HepG2 (cell line): ENCODE data around the gene ANKRA2. TPM values are rescaled to one million over a fixed set of nuclear protein-coding genes. Genes with fewer than 3 reads are reported as not detected.
A peak's percentile ranks its signal among the peaks of the same experiment; 100 is the strongest.

Source experiments
- ATAC-seq: fragments of 200-7000 bp; cut with Tn5 transposase; 3 replicates; pipeline ENCODE4 v1.9.1; 2020; ENCODE audit warnings: mild to moderate bottlenecking, moderate library complexity
- Bru-seq: library from RNA; stranded (reverse); fragments of 400-500 nt; gene quantifications from one replicate; lab custom pipeline; 2021; lab: Mats Ljungman, UMichigan
- BruChase-seq, 2 experiments: library from RNA; stranded (reverse); fragments of 400-500 nt; gene quantifications; one replicate each; lab custom pipeline; 2021; lab: Mats Ljungman, UMichigan
- BruUV-seq: library from RNA; stranded (reverse); fragments of 400-500 nt; replicated peaks from 2 replicates; lab custom pipeline; 2021; lab: Mats Ljungman, UMichigan
- CTCF ChIA-PET: fragments of 300-600 bp; formaldehyde crosslinking; extraction: SDS; loops from one replicate; lab custom pipeline; 2021; ENCODE audit warnings: low total read pairs, inconsistent platforms, low intra/inter-chr PET ratio; lab: Yijun Ruan, JAX
- POLR2A ChIA-PET: fragments of 350-600 bp; sonication (Branson Sonifier 250); formaldehyde crosslinking; loops from one replicate; lab custom pipeline; 2020; ENCODE audit warnings: antibody characterized with exemption, inconsistent platforms; lab: Yijun Ruan, JAX
- DNase-seq: peaks from one replicate; pipeline ENCODE4 v3.0.0-alpha.2; 2015; ENCODE audit warnings: low spot score
- FAIRE-seq: peaks from 3 replicates; lab custom pipeline; 2011; peaks lifted over from hg19 to GRCh38; lab: Jason Lieb, UNC
- H2AFZ ChIP-seq: one replicate; pipeline ENCODE4 v1.6.1; 2011; ENCODE audit warnings: low read length, inconsistent platforms
- H3K27ac ChIP-seq: fragments of 300-600 bp; 3 replicates; pipeline ENCODE4 v1.8.0; 2011; ENCODE audit warnings: mixed run types, mild to moderate bottlenecking, mixed read lengths, low read length, inconsistent platforms; ENCODE audit not compliant: insufficient read depth; ENCODE audit errors: extremely low read length
- H3K27me3 ChIP-seq, 2 experiments: fragments of 200-600 bp in 1 of 2; 2 replicates in 1 of 2; 3 replicates in 1 of 2; pipeline versions ENCODE4 v1.6.0 to v1.8.0; 2011; ENCODE audit warnings: low read length in 2 of 2, mild to moderate bottlenecking in 2 of 2, moderate library complexity in 2 of 2, inconsistent platforms in 1 of 2; ENCODE audit not compliant: insufficient read depth in 2 of 2, control insufficient read depth in 1 of 2
- H3K36me3 ChIP-seq, 2 experiments: fragments of 200-600 bp in 1 of 2; replicated peaks in 1 of 2; 2 replicates in 1 of 2; 3 replicates in 1 of 2; pipeline versions ENCODE4 v1.5.1 to v1.8.0; 2011; ENCODE audit warnings: low read length in 2 of 2, inconsistent platforms in 1 of 2; ENCODE audit not compliant: insufficient read depth in 2 of 2, control insufficient read depth in 1 of 2
- H3K4me1 ChIP-seq: 2 replicates; pipeline ENCODE4 v1.5.1; 2012; ENCODE audit warnings: low read length, inconsistent platforms; ENCODE audit not compliant: insufficient read depth
- H3K4me2 ChIP-seq: 2 replicates; pipeline ENCODE4 v1.6.0; 2011; ENCODE audit warnings: low read depth, low read length, inconsistent platforms
- H3K4me3 ChIP-seq, 3 experiments: fragments of 200-600 bp in 1 of 3; sonication (generic), shearing (Covaris generic) in 1 of 3; replicated peaks in 1 of 3; 2 replicates each; pipeline ENCODE4 v1.5.1; 2011 to 2016; ENCODE audit warnings: low read length in 3 of 3, inconsistent platforms in 2 of 3, low read depth in 2 of 3, mild to moderate bottlenecking in 2 of 3, control low read depth in 1 of 3, mixed read lengths in 1 of 3; ENCODE audit not compliant: insufficient read depth in 1 of 3
- H3K79me2 ChIP-seq: one replicate; pipeline ENCODE4 v1.6.1; 2011; ENCODE audit warnings: low read length, inconsistent platforms; ENCODE audit not compliant: insufficient read depth
- H3K9ac ChIP-seq: 2 replicates; pipeline ENCODE4 v1.6.0; 2011; ENCODE audit warnings: mild to moderate bottlenecking, low read depth, low read length, inconsistent platforms; ENCODE audit not compliant: insufficient read depth
- H3K9me3 ChIP-seq: 2 replicates; pipeline ENCODE4 v1.5.1; 2012; ENCODE audit warnings: mild to moderate bottlenecking, low read length
- H4K20me1 ChIP-seq: 2 replicates; pipeline ENCODE4 v1.6.0; 2011; ENCODE audit warnings: inconsistent platforms, mild to moderate bottlenecking, low read length, moderate library complexity; ENCODE audit not compliant: insufficient read depth
- FOXO1 ChIP-seq: sonication (generic); formaldehyde crosslinking; IDR thresholded peaks from 2 replicates; pipeline ENCODE4 v1.4.0; 2020; ENCODE audit warnings: missing genetic modification reagents
- HNRNPUL1 ChIP-seq: fragments of 200-400 bp; formaldehyde crosslinking; IDR thresholded peaks from 2 replicates; pipeline ENCODE4 v1.6.1; 2017; ENCODE audit warnings: low read depth, mild to moderate bottlenecking, low read length, moderate library complexity
- NFYC ChIP-seq: IDR thresholded peaks from 2 replicates; pipeline ENCODE4 v1.6.1; 2016; ENCODE audit warnings: missing genetic modification reagents, missing compliant biosample characterization
- NR1H2 ChIP-seq: sonication (generic); formaldehyde crosslinking; IDR thresholded peaks from 2 replicates; pipeline ENCODE4 v1.8.1; 2022; ENCODE audit warnings: low read depth, missing genetic modification reagents, borderline replicate concordance
- SKI ChIP-seq: fragments of 450-650 bp; IDR thresholded peaks from one replicate; pipeline ENCODE4 v1.6.1; 2018; ENCODE audit warnings: mild to moderate bottlenecking; ENCODE audit not compliant: partially characterized antibody
- SMAD1 ChIP-seq: sonication (generic); formaldehyde crosslinking; IDR thresholded peaks from 2 replicates; pipeline ENCODE4 v1.4.0; 2020; ENCODE audit warnings: missing genetic modification reagents, low read depth, mild to moderate bottlenecking, borderline replicate concordance
- SMYD3 ChIP-seq: sonication (generic); formaldehyde crosslinking; IDR thresholded peaks from 2 replicates; pipeline ENCODE4 v1.8.1; 2023; ENCODE audit warnings: mild to moderate bottlenecking, missing genetic modification reagents
- ZBTB1 ChIP-seq: sonication (generic); formaldehyde crosslinking; IDR thresholded peaks from 2 replicates; pipeline ENCODE4 v1.4.0; 2020; ENCODE audit warnings: missing genetic modification reagents, borderline replicate concordance
- ZMYM3 ChIP-seq: sonication (generic); formaldehyde crosslinking; IDR thresholded peaks from 2 replicates; pipeline ENCODE4 v1.5.1; 2020; ENCODE audit warnings: mild to moderate bottlenecking, missing genetic modification reagents
- ZNF12 ChIP-seq: sonication (generic); formaldehyde crosslinking; IDR thresholded peaks from 2 replicates; pipeline ENCODE4 v1.5.0; 2020; ENCODE audit warnings: missing genetic modification reagents
- ZNF138 ChIP-seq: sonication (generic); formaldehyde crosslinking; IDR thresholded peaks from 2 replicates; pipeline ENCODE4 v1.5.0; 2020; ENCODE audit warnings: mild to moderate bottlenecking, low read depth, missing genetic modification reagents
- ZNF17 ChIP-seq: sonication (generic); formaldehyde crosslinking; IDR thresholded peaks from 2 replicates; pipeline ENCODE4 v1.5.0; 2020; ENCODE audit warnings: mild to moderate bottlenecking, missing genetic modification reagents
- ZNF674 ChIP-seq: sonication (generic); formaldehyde crosslinking; IDR thresholded peaks from 2 replicates; pipeline ENCODE4 v1.5.0; 2020; ENCODE audit warnings: low read depth, mild to moderate bottlenecking, missing genetic modification reagents
- ZNF841 ChIP-seq: sonication (generic); formaldehyde crosslinking; IDR thresholded peaks from 2 replicates; pipeline ENCODE4 v1.8.1; 2023; ENCODE audit warnings: missing genetic modification reagents, borderline replicate concordance
- ZNF879 ChIP-seq: sonication (generic); formaldehyde crosslinking; IDR thresholded peaks from 2 replicates; pipeline ENCODE4 v1.8.1; 2023; ENCODE audit warnings: missing genetic modification reagents
- ZSCAN12 ChIP-seq: sonication (generic); formaldehyde crosslinking; IDR thresholded peaks from 2 replicates; pipeline ENCODE4 v1.9.0; 2021; ENCODE audit warnings: mild to moderate bottlenecking, missing genetic modification reagents
- WGBS: methylation state at CpG from one replicate; pipeline ENCODE4 v1.1.6; 2017; ENCODE audit warnings: low lambda C conversion rate; 5-methylcytosine and 5-hydroxymethylcytosine counted together
- in situ Hi-C: cut with HindIII; loops from 2 replicates; pipeline ENCODE4 v1.10.0; 2017; ENCODE audit warnings: low pct_unique_long_range_greater_than_20kb; ENCODE audit not compliant: extremely low pct_ligation_motif_present
- intact Hi-C: fragments of 100-400 bp; cut with micrococcal nuclease; formaldehyde crosslinking; loops from one replicate; pipeline ENCODE4 v1.10.0; 2022; ENCODE audit not compliant: unreplicated experiment
- long read RNA-seq, 2 experiments: library from RNA in 1 of 2; library from polyadenylated mRNA in 1 of 2; stranded (forward) in 1 of 2; unstranded in 1 of 2; transcript quantifications; one replicate each; pipeline ENCODE4 v2.0.0, GENCODE V29; 2019 to 2022
- polyA minus RNA-seq, 3 experiments: library from RNA; depleted of rRNA, polyadenylated mRNA; stranded (reverse); fragments of >200 nt; gene quantifications; 2 replicates each; pipeline ENCODE4 v1.2.3, GENCODE V29; 2011; ENCODE audit warnings: low replicate concordance in 1 of 3
- polyA plus RNA-seq, 8 experiments: library from polyadenylated mRNA; depleted of rRNA in 3 of 8; stranded (reverse) in 7 of 8; unstranded in 1 of 8; fragments of >200 nt; fragmentation: Illumina TruSeq in 4 of 8; extraction: Trizol in 4 of 8; gene quantifications; 2 replicates each; pipeline versions ENCODE4 v1.2.1 to v1.2.3, GENCODE V29; 2011 to 2016; ENCODE audit warnings: low read depth in 4 of 8, missing spikeins in 1 of 8, mixed read lengths in 1 of 8; ENCODE audit not compliant: insufficient read depth in 1 of 8
- total RNA-seq, 5 experiments: library from RNA; depleted of rRNA; stranded (reverse); fragments of >200 nt; fragmentation: Illumina TruSeq; extraction: Trizol; gene quantifications; 2 replicates each; pipeline ENCODE4 v1.2.3, GENCODE V29; 2016; ENCODE audit warnings: low read depth in 1 of 5
- TF ChIP-seq, protein P1 (sequence below): sonication (generic); formaldehyde crosslinking; IDR thresholded peaks from 2 replicates; pipeline ENCODE4 v1.8.0; 2022; ENCODE audit warnings: mild to moderate bottlenecking, missing genetic modification reagents, moderate library complexity

ANKRA2 gene
- 20.4 and 23.6 TPM in 2 replicates for total RNA-seq (2016; rRNA removed; fragmentation: Illumina TruSeq; extraction: Trizol)
- total RNA-seq (2016; cell fraction: cytosol; rRNA removed; fragmentation: Illumina TruSeq; extraction: Trizol; ENCODE audit: low read depth): 3.9 and 5.1 TPM in 2 replicates
- 23.6 TPM in 2 replicates for total RNA-seq (2016; cell fraction: insoluble cytoplasmic fraction; rRNA removed; fragmentation: Illumina TruSeq; extraction: Trizol)
- total RNA-seq (2016; cell fraction: membrane; rRNA removed; fragmentation: Illumina TruSeq; extraction: Trizol): 11.2 and 13.3 TPM in 2 replicates
- total RNA-seq (2016; cell fraction: nucleus; rRNA removed; fragmentation: Illumina TruSeq; extraction: Trizol): 35.7 and 36.1 TPM in 2 replicates
- 29.4 and 33.6 TPM in 2 replicates for polyA plus RNA-seq (2011; rRNA removed)
- 10.6 and 13.7 TPM in 2 replicates for polyA plus RNA-seq (2011; cell fraction: cytosol; rRNA removed)
- polyA plus RNA-seq (2011; cell fraction: nucleus; rRNA removed): 41.0 and 45.4 TPM in 2 replicates
- polyA plus RNA-seq (2012): 25.6 and 31.0 TPM in 2 replicates
- polyA plus RNA-seq (2016; cell fraction: cytosol; fragmentation: Illumina TruSeq; extraction: Trizol; ENCODE audit: low read depth): 1.8 and 2.9 TPM in 2 replicates
- polyA plus RNA-seq (2016; cell fraction: insoluble cytoplasmic fraction; fragmentation: Illumina TruSeq; extraction: Trizol; ENCODE audit: low read depth): 19.0 and 20.5 TPM in 2 replicates
- polyA plus RNA-seq (2016; cell fraction: membrane; fragmentation: Illumina TruSeq; extraction: Trizol; ENCODE audit: low read depth): 5.4 and 6.3 TPM in 2 replicates
- 42.7 and 49.0 TPM in 2 replicates for polyA plus RNA-seq (2016; cell fraction: nucleus; fragmentation: Illumina TruSeq; extraction: Trizol; ENCODE audit: insufficient read depth, low read depth)
- 1.5 and 8.7 TPM in 2 replicates for polyA minus RNA-seq (2011; rRNA and poly(A)+ RNA removed; ENCODE audit: low replicate concordance)
- polyA minus RNA-seq (2011; cell fraction: cytosol; rRNA and poly(A)+ RNA removed): 11.2 and 12.4 TPM in 2 replicates
- polyA minus RNA-seq (2011; cell fraction: nucleus; rRNA and poly(A)+ RNA removed): 61.2 and 67.1 TPM in 2 replicates
- percentile 84 among the genes with signal in this experiment for Bru-seq, nascent RNA
- BruChase-seq, experiment 1, labeled RNA remaining after a 6-hour chase: percentile 84 among the genes with signal in this experiment
- percentile 86 among the genes with signal in this experiment for BruChase-seq, experiment 2, labeled RNA remaining after a 2-hour chase
- long read RNA-seq, experiment 1, transcript ANKRA2-201 (9 exons, 2,063 nt): major isoform, 11 of 14 reads
- long read RNA-seq, experiment 1, partial matches to known transcripts: 0 of 14 reads
- long read RNA-seq, experiment 1, other reads (novel, unspliced or antisense): 2 of 14 reads
- long read RNA-seq, experiment 2, transcript ANKRA2-201 (9 exons, 2,063 nt): major isoform, 10 of 23 reads
- long read RNA-seq, experiment 2, partial matches to known transcripts: 0 of 23 reads
- long read RNA-seq, experiment 2, other reads (novel, unspliced or antisense): 9 of 23 reads

DNA sequence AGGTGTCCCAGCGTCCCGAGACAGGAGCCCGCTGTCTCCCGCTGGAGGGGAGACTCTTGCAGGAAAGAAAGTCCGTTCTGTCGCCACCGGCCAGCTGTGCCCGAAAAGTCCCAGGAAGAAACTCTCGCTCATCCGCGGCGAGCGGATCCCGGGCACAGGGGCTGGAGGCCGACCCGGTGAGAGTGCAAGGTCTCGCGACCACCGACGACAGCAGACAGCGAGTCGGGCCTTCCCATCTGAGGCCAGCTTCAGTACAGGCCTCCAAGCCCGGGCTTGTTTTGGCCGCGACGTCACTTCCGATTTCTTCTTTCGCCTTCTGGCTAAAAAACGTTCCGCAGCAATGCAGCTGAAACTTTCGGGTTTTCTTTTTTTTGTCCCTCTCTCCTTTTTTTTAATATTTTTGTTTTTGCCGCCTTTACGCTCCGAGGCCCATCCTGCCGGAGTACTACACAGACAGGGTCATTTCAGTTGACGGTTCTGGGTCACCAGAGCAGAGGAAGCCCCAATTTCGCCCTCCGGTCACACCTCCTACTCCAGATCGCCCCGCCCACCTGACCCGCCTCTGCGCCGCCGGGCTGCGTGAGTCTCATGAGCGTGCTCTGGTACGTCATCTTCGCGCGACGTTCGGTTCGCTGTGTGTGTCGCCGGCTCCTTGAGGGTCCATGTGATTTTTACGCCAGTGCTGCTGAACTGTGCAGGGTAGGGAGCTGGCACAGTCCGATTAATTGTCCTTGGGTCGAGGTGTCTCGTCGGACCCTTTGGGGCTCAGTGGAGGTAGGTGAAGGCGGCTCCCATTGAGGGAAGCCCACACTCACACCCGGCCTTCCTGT lies at the start of gene ANKRA2, which contains the start of gene UTP15:
TSS of gene ANKRA2 (minus strand) at position 501 of the 830 bp plus-strand sequence. CDS start 2,758 bp downstream, outside the sequence.
TSS of gene UTP15 (plus strand) at position 605 of the 830 bp plus-strand sequence. CDS start 1,602 bp downstream, outside the sequence.
- peak; percentile 93 for FAIRE-seq
- Histone ChIP-seq H3K4me2 (peak within 1 kb of the TSS; percentile 95), H3K9me3 (no peaks in the 10 kb centered on the region), H3K9ac (peak within 1 kb of the TSS; percentile 89), H3K79me2 (peaks cover 54% of the 10 kb centered on the region), H3K4me3 (peak within 1 kb of the TSS; percentile 77 to 89 (median 82)), H2AFZ (peak within 1 kb of the TSS; percentile 9), H3K36me3 (peaks cover 2 to 23% of the 10 kb centered on the region in 2 experiments), H3K27ac (peak within 1 kb of the TSS; percentile 75), H3K4me1 (peaks cover 28% of the 10 kb centered on the region), H3K27me3 (no peaks in the 10 kb centered on the region; a peak in 1 of 5 replicates), H4K20me1 (no peaks in the 10 kb centered on the region)
- ChIA-PET CTCF (no interaction called here), POLR2A (interaction anchor here (0.9 to 4.3 kb wide), 11 partner anchors 11 to 247 kb away, joined by 3 to 26 read pairs (median 5); partner anchors contain the start of gene BTF3)
- in situ Hi-C loops: no loop called here
- DNase-seq: peak; percentile 95
- WGBS: under 1% methylated on average over 32 of the region's 62 CpGs
- no TSS peak for BruUV-seq
- peak; percentile 95 for ATAC-seq
- intact Hi-C loops: loop anchor here (1.0 to 2.0 kb wide), 2 partner anchors 21 to 46 kb away; no protein-coding TSS in a partner anchor
- no peak for TF ChIP-seq ZNF841 (CRISPR knock-in tag)
- no peak for TF ChIP-seq ZBTB1
- TF ChIP-seq SMYD3 (CRISPR knock-in tag): no peak
- TF ChIP-seq ZMYM3 (CRISPR knock-in tag): no peak
- 0 out of 2 replicates have a peak, but pooled peaks have one; percentile 48 for TF ChIP-seq ZSCAN12 (CRISPR knock-in tag)
- 0 out of 2 replicates have a peak, but pooled peaks have one; percentile 22 for TF ChIP-seq ZNF12 (CRISPR knock-in tag)
- no peak for TF ChIP-seq ZNF138
- TF ChIP-seq NFYC (CRISPR knock-in tag): no peak
- no peak for TF ChIP-seq ZNF17 (CRISPR knock-in tag)
- TF ChIP-seq, protein P1, sequence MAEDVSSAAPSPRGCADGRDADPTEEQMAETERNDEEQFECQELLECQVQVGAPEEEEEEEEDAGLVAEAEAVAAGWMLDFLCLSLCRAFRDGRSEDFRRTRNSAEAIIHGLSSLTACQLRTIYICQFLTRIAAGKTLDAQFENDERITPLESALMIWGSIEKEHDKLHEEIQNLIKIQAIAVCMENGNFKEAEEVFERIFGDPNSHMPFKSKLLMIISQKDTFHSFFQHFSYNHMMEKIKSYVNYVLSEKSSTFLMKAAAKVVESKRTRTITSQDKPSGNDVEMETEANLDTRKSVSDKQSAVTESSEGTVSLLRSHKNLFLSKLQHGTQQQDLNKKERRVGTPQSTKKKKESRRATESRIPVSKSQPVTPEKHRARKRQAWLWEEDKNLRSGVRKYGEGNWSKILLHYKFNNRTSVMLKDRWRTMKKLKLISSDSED: no peak
- TF ChIP-seq FOXO1 (CRISPR knock-in tag): no peak; the same call in 1 of the 2 replicates
- TF ChIP-seq SKI: no peak
- TF ChIP-seq HNRNPUL1: no peak
- TF ChIP-seq ZNF674 (CRISPR knock-in tag): no peak
- TF ChIP-seq ZNF879 (CRISPR knock-in tag): no peak
- no peak for TF ChIP-seq NR1H2 (CRISPR knock-in tag)
- no peak for TF ChIP-seq SMAD1 (CRISPR knock-in tag)
